Parathyroid adenoma (tissue), 2 donors: ENCODE data around the gene CSMD2.
"Not testable (repeated sequence)": the region's sequence is repeated elsewhere in the genome, so short reads cannot be mapped to it uniquely, and the experiment has no call there.

Source experiments
- H2AFZ ChIP-seq: fragments of 300-600 bp; sonication (generic); one replicate; pipeline ENCODE4 v1.7.0; 2017; ENCODE audit warnings: antibody characterized with exemption, mild to moderate bottlenecking
- H3K27ac ChIP-seq: fragments of 300-600 bp; sonication (generic); one replicate; pipeline ENCODE4 v1.7.0; 2017
- H3K27me3 ChIP-seq: fragments of 300-600 bp; sonication (generic); one replicate; pipeline ENCODE4 v1.7.0; 2017; ENCODE audit warnings: low read length; ENCODE audit not compliant: control insufficient read depth, insufficient read depth
- H3K36me3 ChIP-seq: fragments of 300-600 bp; sonication (generic); one replicate; pipeline ENCODE4 v1.7.0; 2017; ENCODE audit warnings: low read length; ENCODE audit not compliant: control insufficient read depth, insufficient read depth
- H3K4me1 ChIP-seq: fragments of 300-600 bp; sonication (generic); one replicate; pipeline ENCODE4 v1.7.0; 2017; ENCODE audit warnings: control low read depth
- H3K4me2 ChIP-seq: fragments of 300-600 bp; sonication (generic); one replicate; pipeline ENCODE4 v1.7.0; 2017; ENCODE audit warnings: low read length
- H3K4me3 ChIP-seq: fragments of 300-600 bp; sonication (generic); one replicate; pipeline ENCODE4 v1.7.0; 2017; ENCODE audit warnings: low read depth, low read length
- H3K79me2 ChIP-seq: fragments of 300-600 bp; sonication (generic); one replicate; pipeline ENCODE4 v1.7.0; 2017; ENCODE audit warnings: control low read depth
- H3K9ac ChIP-seq: fragments of 300-600 bp; sonication (generic); one replicate; pipeline ENCODE4 v1.7.0; 2017; ENCODE audit warnings: mild to moderate bottlenecking
- H3K9me3 ChIP-seq: fragments of 300-600 bp; sonication (generic); one replicate; pipeline ENCODE4 v1.7.0; 2017; ENCODE audit warnings: low read length; ENCODE audit not compliant: control insufficient read depth
- TF ChIP-seq, protein P1 (sequence below): fragments of 300-600 bp; sonication (generic); IDR thresholded peaks from one replicate; pipeline ENCODE4 v1.7.0; 2017; ENCODE audit warnings: antibody characterized with exemption, mild to moderate bottlenecking
- donor health status: primary hyperparathyroidism.

CSMD2 gene

DNA sequence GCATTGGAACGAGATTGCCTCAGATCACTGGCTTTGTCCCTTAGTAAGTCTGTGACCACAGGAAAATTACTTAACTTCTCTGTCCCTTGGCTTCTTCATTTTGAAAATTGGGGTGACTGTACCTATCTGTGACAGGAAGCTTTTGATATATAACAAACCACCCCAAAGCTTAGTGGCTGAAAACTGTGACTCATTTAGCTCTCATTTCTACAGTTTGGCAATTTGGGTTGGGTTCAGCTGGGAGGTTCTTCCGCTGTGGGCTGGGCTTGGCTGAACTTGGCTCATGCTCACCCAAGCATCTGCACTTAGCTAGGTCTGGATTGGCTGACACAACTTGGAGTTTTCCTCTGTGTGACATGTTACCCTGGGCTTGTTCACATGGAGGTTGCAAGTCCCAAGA, 25.7 kb upstream of the CSMD2 start:
- Histone ChIP-seq H3K27me3 (no peaks in the 10 kb centered on the region), H3K27ac (no peak overlapping the region), H3K9ac (no peak overlapping the region), H3K9me3 (no peaks in the 10 kb centered on the region), H3K4me3 (no peak overlapping the region), H3K4me2 (no peak overlapping the region), H3K4me1 (no peaks in the 10 kb centered on the region), H3K79me2 (no peaks in the 10 kb centered on the region), H3K36me3 (no peaks in the 10 kb centered on the region), H2AFZ (no peak overlapping the region)
- TF ChIP-seq, protein P1, sequence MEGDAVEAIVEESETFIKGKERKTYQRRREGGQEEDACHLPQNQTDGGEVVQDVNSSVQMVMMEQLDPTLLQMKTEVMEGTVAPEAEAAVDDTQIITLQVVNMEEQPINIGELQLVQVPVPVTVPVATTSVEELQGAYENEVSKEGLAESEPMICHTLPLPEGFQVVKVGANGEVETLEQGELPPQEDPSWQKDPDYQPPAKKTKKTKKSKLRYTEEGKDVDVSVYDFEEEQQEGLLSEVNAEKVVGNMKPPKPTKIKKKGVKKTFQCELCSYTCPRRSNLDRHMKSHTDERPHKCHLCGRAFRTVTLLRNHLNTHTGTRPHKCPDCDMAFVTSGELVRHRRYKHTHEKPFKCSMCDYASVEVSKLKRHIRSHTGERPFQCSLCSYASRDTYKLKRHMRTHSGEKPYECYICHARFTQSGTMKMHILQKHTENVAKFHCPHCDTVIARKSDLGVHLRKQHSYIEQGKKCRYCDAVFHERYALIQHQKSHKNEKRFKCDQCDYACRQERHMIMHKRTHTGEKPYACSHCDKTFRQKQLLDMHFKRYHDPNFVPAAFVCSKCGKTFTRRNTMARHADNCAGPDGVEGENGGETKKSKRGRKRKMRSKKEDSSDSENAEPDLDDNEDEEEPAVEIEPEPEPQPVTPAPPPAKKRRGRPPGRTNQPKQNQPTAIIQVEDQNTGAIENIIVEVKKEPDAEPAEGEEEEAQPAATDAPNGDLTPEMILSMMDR = no peak

DNA sequence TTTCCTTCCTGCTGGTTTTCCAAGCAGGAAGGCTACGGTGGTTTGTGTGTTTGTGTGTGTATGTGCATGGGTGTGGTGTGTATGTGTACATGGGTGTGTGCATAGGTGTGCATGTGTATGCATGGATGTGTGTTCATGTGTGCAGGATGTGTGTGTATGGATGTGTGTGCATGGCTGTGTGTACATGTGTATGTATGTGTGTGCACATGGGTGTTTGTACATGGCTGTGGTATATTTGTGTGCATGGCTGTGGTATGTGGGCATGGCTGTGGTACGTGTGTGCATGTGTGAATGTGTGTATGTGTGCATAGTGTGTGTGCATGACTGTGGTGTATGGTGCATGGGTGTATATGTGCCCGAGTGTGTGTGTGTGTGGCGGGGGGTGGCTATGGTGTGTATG, 24.0 kb upstream of the CSMD2 start:
- Histone ChIP-seq H3K4me1 (no peaks in the 10 kb centered on the region), H3K9me3 (no peaks in the 10 kb centered on the region), H3K36me3 (no peaks in the 10 kb centered on the region), H3K4me3 (no peak overlapping the region), H2AFZ (no peak overlapping the region), H3K27me3 (no peaks in the 10 kb centered on the region), H3K9ac (no peak overlapping the region), H3K4me2 (no peak overlapping the region), H3K27ac (no peak overlapping the region), H3K79me2 (no peaks in the 10 kb centered on the region)
- TF ChIP-seq, protein P1 = no peak

DNA sequence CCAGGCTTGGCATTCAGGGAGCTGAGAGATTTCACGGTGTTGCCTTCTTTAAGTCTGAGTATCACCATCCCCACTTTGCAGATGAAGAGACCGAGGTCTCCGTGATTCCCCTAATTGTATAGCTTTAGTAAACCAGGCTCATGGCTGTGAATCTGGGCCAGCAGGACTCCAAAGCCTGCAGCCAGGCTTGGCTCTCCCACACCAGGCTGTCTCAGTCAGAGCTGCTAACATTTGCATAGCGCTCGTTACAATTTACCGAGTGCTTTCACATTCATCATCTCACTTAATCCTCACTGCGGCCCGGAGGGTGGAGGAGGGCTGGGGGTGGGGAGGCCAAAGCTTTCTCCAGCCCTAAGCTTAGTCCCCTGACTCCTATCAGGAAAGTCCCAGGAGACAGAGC, 23.4 kb upstream of the CSMD2 start:
- Histone ChIP-seq H3K36me3 (no peaks in the 10 kb centered on the region), H3K27ac (no peak overlapping the region), H3K9ac (no peak overlapping the region), H3K4me1 (no peaks in the 10 kb centered on the region), H3K4me2 (no peak overlapping the region), H3K4me3 (no peak overlapping the region), H2AFZ (no peak overlapping the region), H3K79me2 (no peaks in the 10 kb centered on the region), H3K9me3 (no peaks in the 10 kb centered on the region), H3K27me3 (no peaks in the 10 kb centered on the region)
- TF ChIP-seq, protein P1 = no peak

DNA sequence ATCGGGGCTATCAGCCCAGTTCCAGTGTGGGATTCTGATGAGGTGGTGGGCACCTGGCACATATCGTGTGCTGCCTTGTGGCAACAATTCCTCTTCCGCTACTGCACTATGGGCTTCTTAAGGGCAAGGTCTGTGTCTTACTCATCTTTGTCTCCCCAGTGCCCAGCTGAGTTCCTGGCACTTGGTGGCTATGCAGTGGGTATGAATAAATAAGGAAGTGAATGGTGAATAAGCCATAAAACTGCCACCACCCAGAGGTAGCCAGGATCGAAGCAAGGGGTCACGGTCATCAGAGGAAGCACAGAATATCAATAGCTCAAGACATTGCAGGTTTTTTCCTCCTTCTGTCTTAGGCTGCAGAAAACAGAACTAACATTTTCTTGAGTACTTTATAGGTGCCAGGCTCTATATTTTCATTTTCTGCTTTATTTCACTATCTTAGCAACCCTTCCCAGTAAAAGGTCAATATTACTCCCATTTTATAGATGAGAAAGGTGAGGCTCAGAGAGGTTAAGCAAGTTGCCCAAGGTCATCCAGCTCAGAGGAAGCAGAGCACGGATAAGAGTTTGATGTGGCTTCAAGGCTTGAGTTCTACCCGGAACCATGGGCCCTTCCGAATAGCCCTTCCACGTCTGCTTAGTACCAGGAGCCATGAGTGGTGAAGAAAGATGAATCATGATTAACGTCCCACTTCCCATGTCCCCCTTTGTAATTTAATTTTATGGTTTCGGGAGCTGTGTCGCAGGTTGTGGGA, 21.9 kb upstream of the CSMD2 start:
- no peaks in the 10 kb centered on the region for H3K27me3 ChIP-seq
- no peaks in the 10 kb centered on the region for H3K4me1 ChIP-seq
- H3K4me3 ChIP-seq = no peak overlapping the region
- no peaks in the 10 kb centered on the region for H3K36me3 ChIP-seq
- TF ChIP-seq, protein P1 = no peak
- no peak overlapping the region for H3K9ac ChIP-seq
- no peaks in the 10 kb centered on the region for H3K9me3 ChIP-seq
- H2AFZ ChIP-seq = no peak overlapping the region
- no peaks in the 10 kb centered on the region for H3K79me2 ChIP-seq
- no peak overlapping the region for H3K4me2 ChIP-seq
- no peak overlapping the region for H3K27ac ChIP-seq

DNA sequence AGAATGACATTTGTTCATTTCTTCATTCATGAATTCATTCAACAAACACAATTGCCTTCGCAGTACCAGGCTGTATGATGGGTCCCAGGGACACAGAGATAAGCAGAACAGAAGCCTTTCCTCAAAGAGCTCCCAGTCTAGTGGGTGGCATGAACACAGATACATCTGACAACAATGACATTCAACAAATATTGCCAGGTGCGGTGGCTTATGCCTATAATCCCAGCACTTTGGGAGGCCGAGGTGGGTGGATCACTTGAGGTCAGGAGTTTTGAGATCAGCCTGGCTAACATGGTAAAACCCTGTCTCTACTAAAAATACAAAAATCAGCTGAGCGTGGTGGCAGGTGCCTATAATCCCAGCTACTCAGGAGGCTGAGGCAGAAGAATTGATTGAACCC, 18.4 kb upstream of the CSMD2 start:
- not testable (repeated sequence) for H3K9me3 ChIP-seq, H3K36me3 ChIP-seq, H3K4me3 ChIP-seq, H3K27ac ChIP-seq, H2AFZ ChIP-seq, H3K4me1 ChIP-seq, H3K27me3 ChIP-seq, H3K79me2 ChIP-seq, H3K4me2 ChIP-seq, H3K9ac ChIP-seq
